GM23338 (cell line): ENCODE measurements around the gene KIAA1755. TPM values are rescaled to one million over a fixed set of nuclear protein-coding genes. Genes with fewer than 3 reads are reported as not detected.

ENCODE experiments used
- ATAC-seq: fragments of 200-7000 bp; cut with Tn5 transposase; 3 replicates; pipeline ENCODE4 v1.9.1; 2020
- DNase-seq: peaks from one replicate; pipeline ENCODE4 v3.0.0-alpha.2; 2015; ENCODE audit warnings: low spot score
- H2AFZ ChIP-seq: fragments of 200-600 bp; sonication (generic); 2 replicates; pipeline ENCODE4 v1.8.0; 2016; ENCODE audit warnings: antibody characterized with exemption, mild to moderate bottlenecking, moderate library complexity
- H3F3A ChIP-seq: fragments of 200-600 bp; sonication (generic); replicated peaks from 2 replicates; pipeline ENCODE4 v1.8.0; 2017; ENCODE audit warnings: antibody characterized with exemption, mixed run types, low read depth
- H3K27ac ChIP-seq: fragments of 200-600 bp; sonication (generic); 2 replicates; pipeline ENCODE4 v1.6.1; 2016; ENCODE audit warnings: low read depth
- H3K27me3 ChIP-seq: fragments of 200-600 bp; sonication (generic); 2 replicates; pipeline ENCODE4 v1.8.0; 2016; ENCODE audit warnings: mild to moderate bottlenecking, mixed run types, moderate library complexity; ENCODE audit not compliant: insufficient read depth
- H3K36me3 ChIP-seq: fragments of 200-600 bp; sonication (generic); 2 replicates; pipeline ENCODE4 v1.8.0; 2016; ENCODE audit warnings: mild to moderate bottlenecking; ENCODE audit not compliant: insufficient read depth
- H3K4me1 ChIP-seq: fragments of 200-600 bp; sonication (generic); 2 replicates; pipeline ENCODE4 v1.8.0; 2016; ENCODE audit warnings: mild to moderate bottlenecking, moderate library complexity; ENCODE audit not compliant: insufficient read depth
- H3K4me2 ChIP-seq: fragments of 200-600 bp; sonication (generic); 2 replicates; pipeline ENCODE4 v1.7.1; 2017; ENCODE audit warnings: mixed run types
- H3K4me3 ChIP-seq: fragments of 200-600 bp; sonication (generic); 2 replicates; pipeline ENCODE4 v1.6.1; 2016; ENCODE audit warnings: mixed run types
- H3K79me2 ChIP-seq: fragments of 200-600 bp; sonication (generic); replicated peaks from 2 replicates; pipeline ENCODE4 v1.8.0; 2017; ENCODE audit warnings: mild to moderate bottlenecking; ENCODE audit not compliant: insufficient read depth
- H3K9me2 ChIP-seq: fragments of 200-600 bp; sonication (generic); 2 replicates; pipeline ENCODE4 v1.8.0; 2017; ENCODE audit not compliant: insufficient read depth
- H4K20me1 ChIP-seq: fragments of 200-600 bp; sonication (generic); replicated peaks from 2 replicates; pipeline ENCODE4 v1.8.0; 2017; ENCODE audit warnings: mild to moderate bottlenecking; ENCODE audit not compliant: insufficient read depth
- H3K27ac Mint-ChIP-seq: 2 replicates; pipeline ENCODE4 v1.8.0; 2020; ENCODE audit warnings: inconsistent platforms, mild to moderate bottlenecking, moderate library complexity, mixed read lengths
- H3K27me3 Mint-ChIP-seq: 3 replicates; pipeline ENCODE4 v1.8.0; 2022; ENCODE audit warnings: low read depth, mild to moderate bottlenecking, moderate library complexity, mixed read lengths, inconsistent platforms; ENCODE audit not compliant: insufficient read depth, poor library complexity
- H3K36me3 Mint-ChIP-seq: 3 replicates; pipeline ENCODE4 v1.8.0; 2021; ENCODE audit warnings: low read depth, mild to moderate bottlenecking, inconsistent platforms, moderate library complexity, mixed read lengths
- H3K4me1 Mint-ChIP-seq: 3 replicates; pipeline ENCODE4 v1.8.0; 2020; ENCODE audit warnings: mild to moderate bottlenecking, inconsistent platforms, mixed read lengths
- H3K4me3 Mint-ChIP-seq: 3 replicates; pipeline ENCODE4 v1.8.0; 2021; ENCODE audit warnings: moderate library complexity, mild to moderate bottlenecking, inconsistent platforms, mixed read lengths
- H3K9me3 Mint-ChIP-seq: 3 replicates; pipeline ENCODE4 v1.8.0; 2020; ENCODE audit warnings: moderate library complexity, mild to moderate bottlenecking, inconsistent platforms, mixed read lengths
- CREB1 ChIP-seq: fragments of 250-450 bp; sonication (Bioruptor Pico); IDR thresholded peaks from 2 replicates; pipeline ENCODE4 v1.5.0; 2020; ENCODE audit warnings: low read depth, mild to moderate bottlenecking, moderate library complexity
- EZH2 ChIP-seq: fragments of 200-600 bp; sonication (generic); IDR thresholded peaks from one replicate; pipeline ENCODE4 v1.8.0; 2017; ENCODE audit warnings: antibody characterized with exemption, mild to moderate bottlenecking, low read depth; ENCODE audit not compliant: unreplicated experiment
- EZH2phosphoT487 ChIP-seq: fragments of 200-600 bp; sonication (generic); IDR thresholded peaks from one replicate; pipeline ENCODE4 v1.8.1; 2018; ENCODE audit warnings: antibody characterized with exemption; ENCODE audit not compliant: unreplicated experiment
- JUNB ChIP-seq: IDR thresholded peaks from one replicate; pipeline ENCODE4 v1.6.1; 2016; ENCODE audit warnings: antibody characterized with exemption; ENCODE audit not compliant: unreplicated experiment
- NANOG ChIP-seq: IDR thresholded peaks from 2 replicates; pipeline ENCODE4 v1.6.1; 2016; ENCODE audit warnings: antibody characterized with exemption, borderline replicate concordance
- POLR2AphosphoS5 ChIP-seq: IDR thresholded peaks from 2 replicates; pipeline ENCODE4 v1.6.1; 2016; ENCODE audit warnings: antibody characterized with exemption, low read depth
- REST ChIP-seq: IDR thresholded peaks from one replicate; pipeline ENCODE4 v1.6.1; 2018; ENCODE audit warnings: antibody characterized with exemption; ENCODE audit not compliant: unreplicated experiment
- STAT1 ChIP-seq: IDR thresholded peaks from one replicate; pipeline ENCODE4 v1.6.1; 2016; ENCODE audit warnings: antibody characterized with exemption; ENCODE audit not compliant: unreplicated experiment
- ZNF331 ChIP-seq: fragments of 250-450 bp; sonication (Bioruptor Pico); IDR thresholded peaks from 2 replicates; pipeline ENCODE4 v1.5.0; 2020; ENCODE audit warnings: low read depth, mild to moderate bottlenecking, moderate library complexity
- polyA plus RNA-seq: library from polyadenylated mRNA; unstranded; fragments of >200 nt; fragmentation: Nextera tagmentation; extraction: Ambion mirVana; gene quantifications from 2 replicates; pipeline ENCODE4 v1.2.1, GENCODE V29; 2016
- total RNA-seq: library from RNA; depleted of rRNA; stranded (reverse); fragments of >200 nt; shearing (Covaris generic); gene quantifications from 2 replicates; pipeline ENCODE4 v1.2.3, GENCODE V29; 2014
- TF ChIP-seq, protein P1 (sequence below), 2 experiments: fragments of 200-600 bp in 1 of 2; sonication (generic) in 1 of 2; conservative IDR thresholded peaks; 2 replicates each; pipeline versions ENCODE4 v1.5.1 to v1.6.1; 2016 to 2017; ENCODE audit warnings: antibody characterized with exemption in 2 of 2, low read depth in 2 of 2, mild to moderate bottlenecking in 2 of 2, moderate library complexity in 1 of 2
- TF ChIP-seq, protein P2 (sequence below): IDR thresholded peaks from 2 replicates; pipeline ENCODE4 v1.6.1; 2016; ENCODE audit warnings: antibody characterized with exemption

Gene KIAA1755
- total and polyA plus RNA-seq, 2 experiments from 2014 or later = 0.28 TPM; not detected in 1

GRCh38 chr20:38267296-38267695 is 6.8 kb upstream of the KIAA1755 start:
- H3K4me3 Mint-ChIP-seq = no peak overlapping the region
- no peak overlapping the region for H3K27ac Mint-ChIP-seq
- H3K9me3 Mint-ChIP-seq = peaks cover 5% of the 10 kb centered on the region; the same call in 2 of the 3 replicates
- no peaks in the 10 kb centered on the region for H3K9me2 ChIP-seq
- no peaks in the 10 kb centered on the region for H3K36me3 Mint-ChIP-seq
- H3K36me3 ChIP-seq = no peaks in the 10 kb centered on the region
- H2AFZ ChIP-seq = no peak overlapping the region
- H3K4me3 ChIP-seq = no peak overlapping the region
- no peaks in the 10 kb centered on the region for H3K4me1 ChIP-seq
- no peak overlapping the region for H3K27ac ChIP-seq
- no peaks in the 10 kb centered on the region for H4K20me1 ChIP-seq
- H3K79me2 ChIP-seq = no peaks in the 10 kb centered on the region
- H3K4me2 ChIP-seq = no peak overlapping the region
- H3K4me1 Mint-ChIP-seq = no peaks in the 10 kb centered on the region
- ATAC-seq = no peak
- no peaks in the 10 kb centered on the region for H3K27me3 ChIP-seq
- TF ChIP-seq, protein P1, sequence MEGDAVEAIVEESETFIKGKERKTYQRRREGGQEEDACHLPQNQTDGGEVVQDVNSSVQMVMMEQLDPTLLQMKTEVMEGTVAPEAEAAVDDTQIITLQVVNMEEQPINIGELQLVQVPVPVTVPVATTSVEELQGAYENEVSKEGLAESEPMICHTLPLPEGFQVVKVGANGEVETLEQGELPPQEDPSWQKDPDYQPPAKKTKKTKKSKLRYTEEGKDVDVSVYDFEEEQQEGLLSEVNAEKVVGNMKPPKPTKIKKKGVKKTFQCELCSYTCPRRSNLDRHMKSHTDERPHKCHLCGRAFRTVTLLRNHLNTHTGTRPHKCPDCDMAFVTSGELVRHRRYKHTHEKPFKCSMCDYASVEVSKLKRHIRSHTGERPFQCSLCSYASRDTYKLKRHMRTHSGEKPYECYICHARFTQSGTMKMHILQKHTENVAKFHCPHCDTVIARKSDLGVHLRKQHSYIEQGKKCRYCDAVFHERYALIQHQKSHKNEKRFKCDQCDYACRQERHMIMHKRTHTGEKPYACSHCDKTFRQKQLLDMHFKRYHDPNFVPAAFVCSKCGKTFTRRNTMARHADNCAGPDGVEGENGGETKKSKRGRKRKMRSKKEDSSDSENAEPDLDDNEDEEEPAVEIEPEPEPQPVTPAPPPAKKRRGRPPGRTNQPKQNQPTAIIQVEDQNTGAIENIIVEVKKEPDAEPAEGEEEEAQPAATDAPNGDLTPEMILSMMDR (conservative IDR thresholded peaks at IDR 0.05; ENCODE audit: low read depth in 2 of 2) = no peak
- no peak for TF ChIP-seq EZH2
- no peak for TF ChIP-seq ZNF331 (CRISPR knock-in tag)
- TF ChIP-seq STAT1 = no peak
- TF ChIP-seq CREB1 (CRISPR knock-in tag) = no peak
- no peak for TF ChIP-seq JUNB
- TF ChIP-seq POLR2AphosphoS5 = no peak
- no peak for TF ChIP-seq NANOG
- TF ChIP-seq EZH2phosphoT487 = no peak
- TF ChIP-seq, protein P2, sequence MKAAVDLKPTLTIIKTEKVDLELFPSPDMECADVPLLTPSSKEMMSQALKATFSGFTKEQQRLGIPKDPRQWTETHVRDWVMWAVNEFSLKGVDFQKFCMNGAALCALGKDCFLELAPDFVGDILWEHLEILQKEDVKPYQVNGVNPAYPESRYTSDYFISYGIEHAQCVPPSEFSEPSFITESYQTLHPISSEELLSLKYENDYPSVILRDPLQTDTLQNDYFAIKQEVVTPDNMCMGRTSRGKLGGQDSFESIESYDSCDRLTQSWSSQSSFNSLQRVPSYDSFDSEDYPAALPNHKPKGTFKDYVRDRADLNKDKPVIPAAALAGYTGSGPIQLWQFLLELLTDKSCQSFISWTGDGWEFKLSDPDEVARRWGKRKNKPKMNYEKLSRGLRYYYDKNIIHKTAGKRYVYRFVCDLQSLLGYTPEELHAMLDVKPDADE = no peak
- TF ChIP-seq REST = no peak
- no peaks in the 10 kb centered on the region for H3F3A ChIP-seq
- peaks cover 1% of the 10 kb centered on the region for H3K27me3 Mint-ChIP-seq
- no peak for DNase-seq
